NB4 (cell line): ENCODE measurements around the gene ARIH2.

Experiments
- CTCF ChIP-seq: IDR thresholded peaks from one replicate; pipeline ENCODE4 v1.5.1; 2012; ENCODE audit warnings: low read depth, low read length
- MAX ChIP-seq: IDR thresholded peaks from 2 replicates; pipeline ENCODE4 v1.6.1; 2011; ENCODE audit warnings: low read depth, low read length
- POLR2A ChIP-seq: IDR thresholded peaks from 2 replicates; pipeline ENCODE4 v1.6.1; 2011; ENCODE audit warnings: mild to moderate bottlenecking; ENCODE audit not compliant: insufficient read length; ENCODE audit errors: extremely low read depth

GRCh38 chr3:49035281-49035680 is 116.6 kb downstream of the ARIH2 start:
- TF ChIP-seq CTCF, result no peak
- no peak for TF ChIP-seq POLR2A
- TF ChIP-seq MAX, result no peak
